ENCODE measurements around the gene CRYL1.

DNA sequence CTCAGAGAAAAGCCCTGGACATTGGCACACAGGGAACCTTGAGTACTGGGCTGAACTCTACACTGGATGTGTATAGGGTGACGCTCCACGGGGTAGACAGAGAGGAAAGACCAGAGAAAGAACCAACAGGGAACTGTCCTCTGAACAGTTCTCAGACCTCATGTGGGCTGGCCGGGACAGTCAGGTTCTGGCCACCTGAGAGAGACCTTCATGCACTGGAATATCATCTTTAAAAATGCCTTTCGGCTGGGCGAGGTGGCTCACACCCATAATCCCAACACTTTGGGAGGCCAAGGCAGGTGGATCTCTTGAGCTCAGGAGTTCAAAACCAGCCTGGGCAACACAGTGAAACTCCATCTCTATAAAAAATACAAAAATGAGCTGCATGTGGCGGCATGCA lies 149.8 kb downstream of the CRYL1 start:
- TF ChIP-seq EZH2 (IDR thresholded peaks at IDR 0.05; ENCODE audit: borderline replicate concordance, low read depth, low read length, poor library complexity, severe bottlenecking), result no peak
- no peak for TF ChIP-seq CTCF (conservative IDR thresholded peaks at IDR 0.05; ENCODE audit: low read depth, low read length)

All from A673 (cell line).